Measurements from ENCODE around the gene EPB41L2.

EPB41L2 gene

GRCh38 chr6:130903007-130903406 is 160.0 kb downstream of the EPB41L2 start:
- no peak for DNase-seq

DNA sequence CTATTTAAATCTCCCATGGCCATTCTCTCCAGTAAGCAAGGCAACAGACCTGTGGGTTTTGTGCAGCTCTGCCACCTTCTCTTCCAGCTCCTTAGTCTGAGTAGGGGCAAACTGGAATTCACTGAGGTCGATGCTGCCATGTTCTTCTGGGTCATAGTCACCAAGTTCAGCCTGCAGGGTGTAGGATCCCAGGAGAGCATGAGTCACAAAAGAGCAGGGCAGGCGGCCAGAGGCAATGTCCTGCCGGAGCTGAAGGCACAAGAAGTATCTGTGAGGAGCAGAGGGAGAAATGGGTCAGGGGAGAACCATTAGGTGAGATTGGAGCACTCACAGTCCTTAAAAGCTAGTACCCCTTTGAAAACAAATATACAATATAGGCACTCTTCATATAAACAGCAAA is 162.1 kb downstream of the EPB41L2 start:
- DNase-seq = no peak

- DNase-seq = no peak
Measured at GRCh38 chr6:130896249-130896648, 166.8 kb downstream of the EPB41L2 start.

DNA sequence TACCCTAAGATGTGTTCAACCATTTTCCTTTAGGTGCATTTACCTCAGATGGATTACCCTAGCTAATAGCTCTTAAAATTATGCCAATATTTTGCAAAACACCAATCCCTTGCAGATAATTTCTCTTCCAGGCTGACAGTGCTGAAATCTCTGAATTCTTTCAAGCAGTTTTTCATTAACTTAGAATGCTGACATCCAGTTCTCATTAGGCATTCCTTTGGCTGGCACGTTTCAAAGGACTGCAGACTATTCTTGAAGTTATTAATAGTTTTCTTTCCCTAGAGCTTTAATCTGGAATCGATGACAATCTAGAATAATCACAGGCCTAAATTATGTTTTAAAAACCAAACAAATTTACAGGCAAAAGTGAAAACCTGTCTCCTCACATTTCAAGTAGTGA is 167.5 kb downstream of the EPB41L2 start:
- DNase-seq = no peak

GRCh38 chr6:130893766-130894165 is 169.3 kb downstream of the EPB41L2 start:
- DNase-seq = no peak

DNA sequence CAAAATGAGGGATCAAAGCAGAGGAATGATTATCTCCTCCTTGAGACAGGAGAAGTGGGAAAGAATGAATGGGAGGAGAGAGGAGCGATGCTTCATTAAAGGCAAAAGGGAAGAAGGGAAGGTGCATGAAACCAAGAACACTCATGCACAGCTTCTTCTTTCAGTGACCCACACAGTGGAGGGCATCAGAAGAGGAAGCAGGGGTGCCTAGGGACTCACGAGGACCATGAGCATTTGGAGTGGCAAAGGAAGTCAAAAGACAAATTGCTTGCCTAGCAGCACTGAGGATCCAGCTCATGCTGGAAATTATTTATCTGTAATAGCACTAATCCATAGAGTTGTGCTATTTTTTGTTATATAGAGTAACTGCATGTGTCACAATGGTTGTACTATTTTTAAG is 169.8 kb downstream of the EPB41L2 start:
- DNase-seq = no peak

DNA sequence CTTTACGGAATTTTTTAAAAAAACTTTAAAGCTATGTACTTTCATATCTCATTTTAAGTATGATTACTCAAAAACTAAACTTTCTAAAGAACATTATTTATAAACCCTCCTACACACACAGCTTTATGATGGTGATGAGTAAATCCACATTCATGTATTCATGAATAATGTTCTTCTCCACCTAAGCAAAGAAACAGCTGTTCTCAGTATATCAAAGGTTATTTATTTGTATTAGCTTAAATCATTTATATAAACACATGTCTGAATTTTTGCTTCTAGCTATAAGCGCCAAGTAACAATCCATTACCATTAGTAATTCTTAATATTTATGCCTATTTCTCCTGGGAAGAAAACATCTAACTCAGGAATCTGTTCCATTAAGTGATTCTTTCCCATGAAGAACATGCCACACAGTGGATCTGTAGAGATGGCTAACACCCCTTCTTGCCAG is 172.5 kb downstream of the EPB41L2 start:
- DNase-seq = no peak

DNA sequence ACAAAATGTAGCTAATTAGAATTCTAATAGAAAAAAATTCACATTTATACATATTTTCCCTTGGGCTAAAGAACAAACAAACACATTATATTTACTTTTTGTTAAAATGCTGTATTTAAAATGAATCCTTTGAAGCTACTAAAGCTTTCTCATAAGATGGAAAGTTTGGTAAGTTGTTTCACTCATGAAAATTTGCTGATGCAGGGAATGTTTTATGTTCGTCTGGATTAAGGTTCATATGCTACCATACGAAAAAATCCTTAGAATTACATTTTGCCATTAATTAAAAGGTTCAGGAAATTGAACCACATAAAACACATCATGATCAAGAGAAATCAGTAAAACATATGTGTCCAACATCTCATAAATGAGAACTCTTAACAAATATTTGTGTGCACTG is 173.6 kb downstream of the EPB41L2 start:
- DNase-seq = no peak

DNA sequence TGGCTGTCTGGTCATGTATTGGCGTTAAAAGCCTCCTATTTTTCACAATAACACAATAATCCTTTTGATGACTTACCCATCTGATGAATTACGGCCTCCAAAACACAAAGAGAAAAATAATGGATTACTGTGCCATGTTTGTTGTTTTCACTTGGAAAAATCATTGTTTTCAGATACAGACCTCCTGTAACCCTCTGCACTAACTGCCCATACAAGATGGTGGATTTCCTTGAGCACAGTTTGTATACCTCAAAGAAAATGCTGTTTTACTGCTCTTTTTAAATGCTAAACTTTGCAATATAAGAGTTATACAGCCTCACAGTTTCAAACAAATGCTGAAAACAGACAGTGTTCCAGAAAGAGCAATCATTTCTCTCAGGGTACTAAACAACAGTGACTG is 174.8 kb downstream of the EPB41L2 start:
- no peak for DNase-seq

DNA sequence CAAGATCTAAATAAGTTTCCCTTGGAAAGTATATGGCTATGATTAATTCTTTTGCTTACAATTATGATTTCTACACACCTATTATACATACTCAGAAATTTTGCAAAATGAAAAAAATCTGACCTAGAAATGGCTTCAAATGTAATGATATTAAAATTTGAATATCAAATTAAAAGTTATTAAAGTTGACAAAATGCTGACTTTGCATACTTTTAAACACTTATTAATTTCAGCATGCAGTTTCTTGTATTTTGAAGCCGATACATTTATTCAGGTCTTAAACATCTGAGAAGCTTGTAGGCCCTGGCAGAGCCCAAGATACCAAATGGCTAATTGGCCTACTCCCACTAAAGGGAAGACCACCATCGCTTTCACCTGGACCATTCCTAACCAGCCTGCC is 176.1 kb downstream of the EPB41L2 start:
- no peak for DNase-seq

GRCh38 chr6:130885392-130886192 is 177.5 kb downstream of the EPB41L2 start:
- DNase-seq = peak; percentile 65

GRCh38 chr6:130882370-130882769 is 180.7 kb downstream of the EPB41L2 start:
- DNase-seq = no peak

DNA sequence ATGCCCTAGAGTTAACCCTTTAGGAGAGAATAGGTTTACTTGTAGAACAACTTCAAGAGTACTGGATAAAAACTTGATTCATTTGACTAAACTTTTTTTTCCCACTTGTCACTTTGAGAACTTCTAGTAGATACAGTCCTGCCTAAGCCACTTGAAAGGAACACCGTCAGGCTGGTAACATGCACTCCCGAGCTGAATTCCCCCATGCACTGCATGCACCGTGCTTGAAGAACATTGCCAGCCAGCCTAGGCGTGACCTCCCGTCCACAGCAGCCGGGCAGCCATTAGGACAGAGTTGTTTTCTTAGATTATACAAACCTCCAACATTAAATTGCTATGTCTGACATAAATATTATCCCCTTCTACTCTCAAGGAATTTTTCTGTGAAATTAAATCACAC is 183.2 kb downstream of the EPB41L2 start:
- DNase-seq = no peak

GRCh38 chr6:130873746-130874145 is 189.3 kb downstream of the EPB41L2 start:
- DNase-seq = no peak

DNA sequence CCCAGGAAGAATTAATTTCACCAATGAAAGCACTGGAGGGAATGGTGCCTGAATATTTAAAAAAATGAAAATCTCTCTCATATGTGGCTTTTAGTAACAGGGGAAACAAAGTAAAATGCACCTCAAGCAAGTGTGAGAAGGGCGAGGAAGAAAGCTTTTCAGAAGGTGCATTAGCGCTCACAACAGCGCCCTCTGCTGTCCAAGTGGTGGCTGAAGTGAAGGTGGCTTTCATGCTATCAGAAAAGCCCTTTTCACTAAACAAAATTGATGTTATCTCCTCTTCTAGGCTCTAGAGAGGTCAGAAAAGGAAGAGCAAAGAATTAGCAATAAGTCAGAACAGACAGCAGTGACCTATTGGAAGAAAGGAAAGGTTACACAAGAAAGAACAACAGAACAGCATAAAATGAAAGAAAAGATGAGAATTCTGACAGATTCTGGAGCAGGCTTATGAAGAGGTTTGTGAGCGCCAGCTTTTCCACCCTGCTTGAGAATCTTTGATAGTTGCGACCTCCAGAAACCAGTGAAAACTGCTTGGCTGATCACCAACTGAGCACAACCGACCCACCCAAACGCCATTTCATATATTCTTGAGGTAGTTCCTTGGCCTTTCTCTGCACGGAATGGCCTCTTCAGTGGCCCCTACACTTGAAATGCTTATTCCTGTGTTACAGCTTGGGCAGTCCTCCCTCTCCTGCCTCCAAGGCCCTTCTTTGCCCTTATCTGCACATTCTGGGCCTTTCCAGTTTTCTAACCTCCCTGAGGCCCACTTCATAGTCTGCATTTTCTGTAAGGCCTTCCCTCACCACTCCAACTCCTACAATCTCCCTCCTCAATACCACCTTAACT is 190.6 kb downstream of the EPB41L2 start:
- DNase-seq = peak; percentile 53

- DNase-seq = no peak
Measured at GRCh38 chr6:130870179-130870880, 192.7 kb downstream of the EPB41L2 start.

DNA sequence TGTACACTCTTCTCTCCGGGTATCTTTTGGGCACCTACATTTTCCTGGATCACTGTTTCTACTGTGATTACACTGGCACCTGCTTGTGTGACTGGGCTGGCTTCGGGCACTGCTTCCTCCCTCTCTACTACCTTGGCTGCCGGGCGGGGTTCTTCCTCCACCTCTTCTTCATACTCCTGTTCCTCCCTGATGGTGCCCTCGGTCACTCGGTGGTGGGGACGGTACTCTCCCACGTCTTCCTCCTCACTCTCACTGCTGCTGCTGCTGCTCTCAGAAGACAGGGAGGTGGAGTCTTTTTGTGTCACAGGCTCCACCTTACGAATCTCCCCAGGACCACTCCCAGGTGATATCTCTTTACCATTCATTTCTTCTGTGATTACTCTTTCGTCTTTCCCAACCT is 193.4 kb downstream of the EPB41L2 start:
- no peak for DNase-seq

DNA sequence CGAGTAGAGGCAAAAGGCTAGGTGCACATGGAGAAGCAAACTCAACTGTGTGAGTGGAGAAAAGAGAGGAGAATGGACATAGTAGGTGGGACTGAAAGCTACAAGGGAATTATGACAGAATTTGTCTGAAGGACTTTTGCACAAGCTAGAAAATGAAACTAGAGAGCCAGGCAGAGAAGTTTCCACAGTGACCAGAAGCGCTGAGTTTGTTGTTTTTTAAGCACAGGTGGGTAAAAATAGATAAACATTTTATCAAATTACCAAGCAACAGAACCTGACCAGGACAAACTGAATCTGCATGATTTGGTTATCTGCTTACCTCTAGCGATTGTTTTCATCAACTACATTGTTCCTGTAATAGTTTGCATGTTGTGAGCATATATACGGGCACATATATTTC is 197.3 kb downstream of the EPB41L2 start:
- DNase-seq = no peak

DNA sequence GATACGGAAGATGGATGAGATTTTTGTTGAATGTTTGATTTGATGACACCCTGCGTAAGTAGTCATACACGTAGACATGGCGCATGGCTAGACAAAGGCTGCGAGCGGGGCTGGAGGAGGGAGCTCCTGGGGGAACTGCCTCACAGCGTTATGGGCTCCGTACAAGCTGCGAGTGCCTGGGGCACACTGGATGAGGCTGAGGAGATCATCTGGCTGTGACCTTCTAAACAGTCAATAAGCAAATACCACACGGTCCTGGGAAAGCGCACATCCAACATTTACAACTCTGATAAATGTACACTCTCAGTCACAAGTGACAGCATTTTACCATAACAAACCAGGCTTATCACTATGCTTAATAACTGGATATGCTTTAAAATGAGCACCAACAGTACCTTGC is 198.7 kb downstream of the EPB41L2 start:
- DNase-seq = no peak

GRCh38 chr6:130863415-130864230 is 199.4 kb downstream of the EPB41L2 start:
- no peak for DNase-seq

DNA sequence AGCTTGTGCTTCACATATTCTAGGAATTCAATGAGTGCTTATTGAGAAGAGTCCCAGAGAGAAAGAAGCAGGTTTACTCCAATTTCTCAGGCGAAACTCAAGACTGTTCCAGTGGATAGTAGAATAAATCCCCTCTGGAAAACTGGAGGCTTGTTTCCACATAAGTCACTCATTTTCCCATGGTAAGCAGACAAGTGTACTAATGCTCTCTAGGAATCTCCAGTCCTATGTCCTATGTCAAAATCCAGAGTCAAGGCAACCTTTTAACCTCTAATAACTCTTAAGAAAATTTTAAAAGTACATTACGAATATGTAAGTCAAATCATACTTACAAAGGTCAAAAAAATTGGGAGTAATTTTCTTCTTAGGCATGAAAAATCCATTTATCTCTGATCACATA is 200.7 kb downstream of the EPB41L2 start:
- DNase-seq = no peak

GRCh38 chr6:130859161-130859867 is 203.7 kb downstream of the EPB41L2 start:
- no peak for DNase-seq

Measured in CD4-positive, alpha-beta T cell treated with Interleukin-15 for 1 hour (primary cell).